Ishikawa (cell line): ENCODE data around the gene ADPRM.

ENCODE experiments used
- RAD21 ChIP-seq: IDR thresholded peaks from 2 replicates; pipeline ENCODE4 v1.6.1; 2012; ENCODE audit warnings: low read depth
- TAF1 ChIP-seq: IDR thresholded peaks from 2 replicates; pipeline ENCODE4 v1.6.1; 2012; ENCODE audit warnings: low read depth, mild to moderate bottlenecking
- USF1 ChIP-seq: IDR thresholded peaks from 2 replicates; pipeline ENCODE4 v1.6.1; 2012
- YY1 ChIP-seq: IDR thresholded peaks from 2 replicates; pipeline ENCODE4 v1.6.1; 2012; ENCODE audit warnings: low read depth

GRCh38 chr17:10726196-10726595, 28.8 kb downstream of the ADPRM start:
- no peak for TF ChIP-seq RAD21
- no peak for TF ChIP-seq TAF1
- no peak for TF ChIP-seq USF1
- TF ChIP-seq YY1: no peak
